GM23338 (cell line): ENCODE measurements around the gene PLPP7.
"Not testable (repeated sequence)": the region's sequence is repeated elsewhere in the genome, so short reads cannot be mapped to it uniquely, and the experiment has no call there.

Experiments
- CREB1 ChIP-seq: fragments of 250-450 bp; sonication (Bioruptor Pico); IDR thresholded peaks from 2 replicates; pipeline ENCODE4 v1.5.0; 2020; ENCODE audit warnings: low read depth, mild to moderate bottlenecking, moderate library complexity
- CTCF ChIP-seq, 2 experiments: fragments of 200-600 bp in 1 of 2; sonication (generic) in 1 of 2; conservative IDR thresholded peaks; 2 replicates each; pipeline versions ENCODE4 v1.5.1 to v1.6.1; 2016 to 2017; ENCODE audit warnings: antibody characterized with exemption in 2 of 2, low read depth in 2 of 2, mild to moderate bottlenecking in 2 of 2, moderate library complexity in 1 of 2
- EZH2 ChIP-seq: fragments of 200-600 bp; sonication (generic); IDR thresholded peaks from one replicate; pipeline ENCODE4 v1.8.0; 2017; ENCODE audit warnings: antibody characterized with exemption, mild to moderate bottlenecking, low read depth; ENCODE audit not compliant: unreplicated experiment
- EZH2phosphoT487 ChIP-seq: fragments of 200-600 bp; sonication (generic); IDR thresholded peaks from one replicate; pipeline ENCODE4 v1.8.1; 2018; ENCODE audit warnings: antibody characterized with exemption; ENCODE audit not compliant: unreplicated experiment
- JUNB ChIP-seq: IDR thresholded peaks from one replicate; pipeline ENCODE4 v1.6.1; 2016; ENCODE audit warnings: antibody characterized with exemption; ENCODE audit not compliant: unreplicated experiment
- NANOG ChIP-seq: IDR thresholded peaks from 2 replicates; pipeline ENCODE4 v1.6.1; 2016; ENCODE audit warnings: antibody characterized with exemption, borderline replicate concordance
- POLR2AphosphoS5 ChIP-seq: IDR thresholded peaks from 2 replicates; pipeline ENCODE4 v1.6.1; 2016; ENCODE audit warnings: antibody characterized with exemption, low read depth
- REST ChIP-seq: IDR thresholded peaks from one replicate; pipeline ENCODE4 v1.6.1; 2018; ENCODE audit warnings: antibody characterized with exemption; ENCODE audit not compliant: unreplicated experiment
- ZNF114 ChIP-seq: fragments of 250-450 bp; sonication (Bioruptor Pico); IDR thresholded peaks from 2 replicates; pipeline ENCODE4 v1.5.0; 2020; ENCODE audit warnings: mild to moderate bottlenecking, moderate library complexity
- ZNF462 ChIP-seq: fragments of 250-450 bp; sonication (Bioruptor Pico); IDR thresholded peaks from 2 replicates; pipeline ENCODE4 v1.5.0; 2020; ENCODE audit warnings: mild to moderate bottlenecking, moderate library complexity

GRCh38 chr9:131331996-131332395, 42.5 kb downstream of the PLPP7 start:
- TF ChIP-seq CREB1 (CRISPR knock-in tag); CTCF (conservative IDR thresholded peaks at IDR 0.05; ENCODE audit: low read depth in 2 of 2); JUNB; REST; EZH2; POLR2AphosphoS5; EZH2phosphoT487; NANOG; ZNF114 (CRISPR knock-in tag); ZNF462 (CRISPR knock-in tag): not testable (repeated sequence)
